ENCODE measurements around the gene WDR4. TPM values are rescaled to one million over a fixed set of nuclear protein-coding genes. Genes with fewer than 3 reads are reported as not detected.

WDR4 gene
- total and polyA plus RNA-seq, 12 donors: 3.7 to 9.8 (median 4.5) TPM

DNA sequence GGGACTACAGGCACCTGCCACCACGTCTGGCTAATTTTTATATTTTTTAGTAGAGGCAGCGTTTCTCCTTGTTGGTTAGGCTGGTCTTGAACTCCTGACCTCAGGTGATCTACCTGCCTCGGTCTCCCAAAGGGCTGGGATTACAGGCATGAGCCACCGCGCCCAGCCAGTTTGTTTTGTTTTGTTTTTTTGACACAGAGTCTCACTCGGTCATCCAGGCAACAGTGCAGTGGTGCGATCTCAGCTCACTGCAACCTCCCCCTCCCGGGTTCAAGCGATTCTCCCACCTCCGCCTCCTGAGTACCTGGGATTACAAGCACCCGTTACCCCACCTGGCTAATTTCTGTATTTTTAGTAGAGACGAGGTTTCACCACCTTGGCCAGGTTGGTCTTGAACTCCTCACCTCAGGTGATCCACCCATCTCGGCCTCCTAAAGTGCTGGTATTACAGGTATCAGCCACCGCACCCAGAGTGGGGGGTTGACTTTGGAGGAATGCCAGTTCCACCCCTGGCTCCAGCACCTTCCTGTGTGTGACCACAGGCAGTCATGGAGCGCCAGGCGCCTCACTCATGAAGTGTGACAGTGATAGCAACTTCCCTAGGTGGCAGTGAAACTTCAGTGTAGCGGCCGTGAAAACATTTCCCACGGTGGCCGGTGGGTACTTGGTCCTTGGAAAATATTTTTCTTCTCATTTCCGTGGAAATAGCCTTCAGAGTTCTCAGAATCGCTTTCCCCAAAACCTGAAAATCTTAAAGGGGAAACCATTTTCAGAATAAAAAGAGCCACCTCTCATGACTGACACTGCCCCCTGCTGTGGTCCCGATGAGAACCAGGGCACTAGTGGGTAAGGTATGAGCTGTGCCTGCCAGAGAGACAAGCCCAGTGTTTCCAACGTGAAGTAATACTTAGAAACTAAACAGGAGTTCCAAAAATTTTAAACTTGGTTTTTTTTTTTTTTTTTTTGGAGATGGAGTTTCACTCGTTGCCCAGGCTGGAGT is 48.6 kb downstream of the WDR4 start:
- intact Hi-C loops (cut with DNase I): loop anchor here in 2 of 10 donors (5.0 kb wide), 2 partner anchors 233 to 238 kb away; no protein-coding TSS in a partner anchor
- no peak overlapping the region for H3K4me3 ChIP-seq
- ATAC-seq (no peak), DNase-seq (no peak)
- peaks cover 0 to 8% (median 0%) of the 10 kb centered on the region in 9 donors for H3K4me1 ChIP-seq
- no peaks in the 10 kb centered on the region for H3K9me3 ChIP-seq
- 53 to 60% methylated on average over 25 of the region's 25 CpGs for WGBS, 2 donors
- TF ChIP-seq, protein P1, sequence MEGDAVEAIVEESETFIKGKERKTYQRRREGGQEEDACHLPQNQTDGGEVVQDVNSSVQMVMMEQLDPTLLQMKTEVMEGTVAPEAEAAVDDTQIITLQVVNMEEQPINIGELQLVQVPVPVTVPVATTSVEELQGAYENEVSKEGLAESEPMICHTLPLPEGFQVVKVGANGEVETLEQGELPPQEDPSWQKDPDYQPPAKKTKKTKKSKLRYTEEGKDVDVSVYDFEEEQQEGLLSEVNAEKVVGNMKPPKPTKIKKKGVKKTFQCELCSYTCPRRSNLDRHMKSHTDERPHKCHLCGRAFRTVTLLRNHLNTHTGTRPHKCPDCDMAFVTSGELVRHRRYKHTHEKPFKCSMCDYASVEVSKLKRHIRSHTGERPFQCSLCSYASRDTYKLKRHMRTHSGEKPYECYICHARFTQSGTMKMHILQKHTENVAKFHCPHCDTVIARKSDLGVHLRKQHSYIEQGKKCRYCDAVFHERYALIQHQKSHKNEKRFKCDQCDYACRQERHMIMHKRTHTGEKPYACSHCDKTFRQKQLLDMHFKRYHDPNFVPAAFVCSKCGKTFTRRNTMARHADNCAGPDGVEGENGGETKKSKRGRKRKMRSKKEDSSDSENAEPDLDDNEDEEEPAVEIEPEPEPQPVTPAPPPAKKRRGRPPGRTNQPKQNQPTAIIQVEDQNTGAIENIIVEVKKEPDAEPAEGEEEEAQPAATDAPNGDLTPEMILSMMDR (IDR thresholded peaks at IDR 0.05): peak in 5 of 9 donors; percentile 11 to 46 (median 17)
- H3K27me3 ChIP-seq: peaks cover 0 to 75% (median 61%) of the 10 kb centered on the region in 7 donors
- no peak overlapping the region for H3K27ac ChIP-seq
- no peaks in the 10 kb centered on the region for H3K36me3 ChIP-seq

DNA sequence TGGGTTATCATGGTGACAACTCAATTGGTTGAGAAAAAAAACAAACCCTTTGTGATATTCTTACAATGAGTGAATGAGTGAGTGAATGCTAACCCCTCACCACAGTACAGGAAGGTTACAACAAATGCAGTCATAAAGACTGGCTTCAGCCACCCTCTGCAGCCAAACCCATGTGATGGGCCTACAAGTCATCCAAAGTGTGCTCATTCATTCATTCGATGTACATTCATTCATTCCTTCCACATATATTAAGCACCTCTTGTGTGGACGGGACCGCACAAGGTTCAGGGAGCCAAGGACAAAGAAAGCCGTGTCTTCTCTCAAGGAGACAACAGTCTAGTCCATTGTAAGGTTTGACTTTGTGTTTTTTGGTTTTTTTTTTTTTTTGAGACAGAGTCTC is 49.4 kb downstream of the WDR4 start:
- Histone ChIP-seq H3K36me3 (no peaks in the 10 kb centered on the region), H3K4me1 (peaks cover 0 to 8% (median 0%) of the 10 kb centered on the region in 9 donors), H3K4me3 (no peak overlapping the region), H3K27me3 (peaks cover 0 to 75% (median 61%) of the 10 kb centered on the region in 7 donors), H3K27ac (no peak overlapping the region), H3K9me3 (no peaks in the 10 kb centered on the region)
- TF ChIP-seq, protein P1 (IDR thresholded peaks at IDR 0.05): no peak
- intact Hi-C loops (cut with DNase I): loop anchor here in 2 of 10 donors (5.0 kb wide), 2 partner anchors 233 to 238 kb away; no protein-coding TSS in a partner anchor
- ATAC-seq (no peak), DNase-seq (no peak)
- WGBS, 2 donors: 89 to 96% methylated on average over 4 of the region's 4 CpGs

DNA sequence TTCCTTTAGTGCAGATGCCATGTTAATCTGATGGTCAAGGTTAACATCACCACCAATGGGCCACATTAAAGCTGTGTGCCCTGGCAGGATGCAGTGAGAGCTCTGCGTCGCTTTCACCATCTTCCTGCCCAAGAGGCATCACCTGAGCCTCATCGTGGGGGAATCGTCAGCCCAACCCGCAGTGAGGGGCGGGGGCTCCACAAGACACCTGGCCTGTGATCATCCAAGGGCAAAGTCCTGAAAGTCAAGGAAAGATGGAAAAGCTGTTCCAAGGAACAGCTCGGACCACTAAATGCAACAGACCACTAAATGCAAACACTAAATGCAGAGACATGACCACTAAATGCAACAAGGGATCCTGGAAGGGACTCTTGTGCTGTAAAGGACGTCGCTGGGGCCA is 49.9 kb downstream of the WDR4 start:
- no peak overlapping the region for H3K4me3 ChIP-seq
- DNase-seq: no peak
- 71 to 86% methylated on average over 9 of the region's 9 CpGs for WGBS, 2 donors

DNA sequence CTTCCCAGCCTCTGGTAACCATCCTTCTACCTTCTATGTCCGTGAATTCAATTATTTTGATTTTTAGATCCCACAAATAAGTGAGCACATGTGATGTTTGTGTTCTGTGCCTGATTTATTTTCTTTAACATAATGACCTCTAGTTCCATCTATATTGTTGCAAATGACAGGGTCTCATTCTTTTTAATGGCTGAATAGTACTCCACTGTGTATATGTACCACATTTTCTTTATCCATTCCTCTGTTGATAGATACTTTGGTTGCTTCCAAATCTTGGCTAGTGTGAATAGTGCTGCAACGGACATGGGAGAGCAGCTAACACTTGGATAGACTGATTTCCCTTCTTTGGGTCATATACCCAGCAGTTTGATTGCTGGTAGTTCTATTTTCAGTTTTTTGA is 51.8 kb downstream of the WDR4 start:
- no peak for ATAC-seq

More for the DNA sequence above, 49.9 kb downstream of the WDR4 start:
- intact Hi-C loops (cut with DNase I): no loop called here
- TF ChIP-seq, protein P1 (IDR thresholded peaks at IDR 0.05): no peak
- Histone ChIP-seq H3K27me3 (peaks cover 0 to 75% (median 61%) of the 10 kb centered on the region in 7 donors), H3K4me1 (peaks cover 0 to 8% (median 0%) of the 10 kb centered on the region in 9 donors), H3K36me3 (no peaks in the 10 kb centered on the region), H3K9me3 (no peaks in the 10 kb centered on the region), H3K27ac (no peak overlapping the region)
- ATAC-seq: no peak

More for the DNA sequence above, 51.8 kb downstream of the WDR4 start:
- no peaks in the 10 kb centered on the region for H3K36me3 ChIP-seq
- H3K4me3 ChIP-seq: no peak overlapping the region
- DNase-seq: no peak
- 72 to 77% methylated on average over 2 of the region's 2 CpGs for WGBS, 2 donors
- TF ChIP-seq, protein P1 (IDR thresholded peaks at IDR 0.05): no peak
- no peak overlapping the region for H3K27ac ChIP-seq
- H3K9me3 ChIP-seq: no peaks in the 10 kb centered on the region
- intact Hi-C loops (cut with DNase I): no loop called here
- peaks cover 0 to 75% (median 55%) of the 10 kb centered on the region in 7 donors for H3K27me3 ChIP-seq
- peaks cover 0 to under 1% (median 0%) of the 10 kb centered on the region in 9 donors for H3K4me1 ChIP-seq

All from heart right ventricle (tissue), 16 donors.